CD4-positive, alpha-beta T cell treated with Interleukin-6 at 100 ng/mL for 8 hours (primary cell): ENCODE data around the gene KHNYN.

ENCODE experiments used
- DNase-seq: peaks from one replicate; pipeline ENCODE4 v3.0.0-alpha.2; 2020; ENCODE audit warnings: mixed read lengths, low spot score

The KHNYN gene

GRCh38 chr14:24422694-24423601 lies 6.8 kb upstream of the KHNYN start:
- DNase-seq, result no peak

- no peak for DNase-seq
Measured at GRCh38 chr14:24425704-24426103, 4.0 kb upstream of the KHNYN start.

- DNase-seq, result no peak
Measured at GRCh38 chr14:24426150-24426911, 3.4 kb upstream of the KHNYN start.

GRCh38 chr14:24426912-24427536 lies 2.7 kb upstream of the KHNYN start:
- peak; percentile 42 for DNase-seq

- no peak for DNase-seq
Measured at GRCh38 chr14:24427537-24428508, 1.9 kb upstream of the KHNYN start.

GRCh38 chr14:24428628-24429394 lies 943 bp upstream of the KHNYN start:
- no peak for DNase-seq

- DNase-seq, result peak; percentile 41
Measured at GRCh38 chr14:24430143-24430681, 458 bp downstream of the KHNYN start.

GRCh38 chr14:24430682-24431568 lies 1.2 kb downstream of the KHNYN start:
- peak; percentile 72 for DNase-seq

GRCh38 chr14:24431569-24432258 lies 2.0 kb downstream of the KHNYN start:
- DNase-seq, result peak; percentile 90

- DNase-seq, result no peak
Measured at GRCh38 chr14:24432259-24433131, 2.7 kb downstream of the KHNYN start.

- no peak for DNase-seq
Measured at GRCh38 chr14:24434036-24434435, 4.3 kb downstream of the KHNYN start.

- no peak for DNase-seq
Measured at GRCh38 chr14:24434676-24435075, 4.9 kb downstream of the KHNYN start.

GRCh38 chr14:24435192-24435810 lies 5.5 kb downstream of the KHNYN start:
- DNase-seq, result no peak

- DNase-seq, result no peak
Measured at GRCh38 chr14:24435998-24436354, 6.2 kb downstream of the KHNYN start.

- DNase-seq, result peak; percentile 56
Measured at GRCh38 chr14:24436355-24437019, 6.7 kb downstream of the KHNYN start.

- DNase-seq, result no peak
Measured at GRCh38 chr14:24437020-24437735, 7.4 kb downstream of the KHNYN start.
